Upper lobe of left lung (tissue), 4 donors: ENCODE data around the gene RXFP2.

ENCODE experiments used
- CTCF ChIP-seq, 6 experiments: fragments of 450-650 bp in 4 of 6; fragments of 200-600 bp in 2 of 6; sonication (generic) in 2 of 6; IDR thresholded peaks; one replicate each; pipeline ENCODE4 v1.5.1; 2016 to 2019; ENCODE audit warnings: antibody characterized with exemption in 6 of 6
- POLR2A ChIP-seq, 4 donors: fragments of 450-650 bp; IDR thresholded peaks; one replicate each; pipeline ENCODE4 v1.5.1; 2016 to 2017; ENCODE audit warnings: antibody characterized with exemption in 4 of 4, mild to moderate bottlenecking in 2 of 4

DNA sequence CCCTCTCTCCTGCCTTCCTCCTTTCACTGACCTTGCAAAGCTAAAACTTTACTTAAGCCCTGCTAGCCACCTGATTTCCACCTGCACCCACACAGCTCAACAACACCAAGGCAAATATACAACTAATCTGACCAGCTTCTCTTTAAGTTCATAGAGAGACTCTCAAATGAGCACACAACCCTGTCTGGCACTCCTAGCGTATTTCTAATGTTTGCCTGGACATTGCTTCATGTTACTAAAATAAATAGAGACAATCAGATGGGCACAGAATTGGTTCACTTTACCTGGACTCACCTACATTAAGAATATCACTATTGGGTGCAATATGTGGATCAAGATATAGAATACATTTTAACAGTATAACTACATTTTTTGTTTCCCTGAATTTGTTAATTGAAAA, 33.2 kb upstream of the RXFP2 start:
- TF ChIP-seq CTCF (IDR thresholded peaks at IDR 0.05) (no peak), POLR2A (IDR thresholded peaks at IDR 0.05) (no peak)
